Kidney epithelial cell (primary cell): ENCODE results near the gene LDB3. TPM values are rescaled to one million over a fixed set of nuclear protein-coding genes. Genes with fewer than 3 reads are reported as not detected.

Experiments
- DNase-seq: peaks from one replicate; pipeline ENCODE4 v3.0.0-alpha.2; 2010; ENCODE audit warnings: low read depth
- H3K27me3 ChIP-seq: 2 replicates; pipeline ENCODE4 v1.6.0; 2011; ENCODE audit warnings: low read length; ENCODE audit not compliant: control insufficient read depth, insufficient read depth
- H3K36me3 ChIP-seq: 2 replicates; pipeline ENCODE4 v1.5.1; 2011; ENCODE audit warnings: low read length; ENCODE audit not compliant: control insufficient read depth, insufficient read depth
- H3K4me3 ChIP-seq: 2 replicates; pipeline ENCODE4 v1.5.1; 2011; ENCODE audit warnings: low read depth, mild to moderate bottlenecking, control low read depth, low read length
- total RNA-seq: library from RNA; depleted of rRNA; stranded (reverse); fragments of >200 nt; gene quantifications from 2 replicates; pipeline ENCODE4 v1.2.3, GENCODE V29; 2015
- TF ChIP-seq, protein P1 (sequence below): IDR thresholded peaks from 2 replicates; pipeline ENCODE4 v1.5.1; 2011; ENCODE audit warnings: mild to moderate bottlenecking, moderate library complexity, low read length, control low read depth, inconsistent platforms; ENCODE audit not compliant: insufficient read depth, poor library complexity, severe bottlenecking

LDB3 gene
- total RNA-seq, 1 donor from 2014 or later = 0.17 TPM

DNA sequence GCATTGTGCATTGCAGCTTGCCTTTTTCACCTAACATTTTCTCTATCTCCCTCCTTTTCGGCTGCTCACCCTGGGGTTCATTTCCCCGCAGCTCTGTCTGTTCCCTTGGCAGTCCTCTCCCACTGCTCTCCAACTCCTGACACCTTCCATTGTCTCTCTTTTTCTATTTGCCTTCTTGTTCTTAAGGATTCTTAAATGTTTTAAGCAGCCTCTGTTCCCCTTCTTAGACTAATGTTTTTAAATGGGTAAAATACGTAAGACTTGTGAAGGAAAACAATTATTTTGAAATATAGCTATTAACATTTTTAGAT, 107.5 kb downstream of the LDB3 start:
- Histone ChIP-seq H3K36me3 (no peaks in the 10 kb centered on the region), H3K27me3 (no peaks in the 10 kb centered on the region), H3K4me3 (no peak overlapping the region)
- TF ChIP-seq, protein P1, sequence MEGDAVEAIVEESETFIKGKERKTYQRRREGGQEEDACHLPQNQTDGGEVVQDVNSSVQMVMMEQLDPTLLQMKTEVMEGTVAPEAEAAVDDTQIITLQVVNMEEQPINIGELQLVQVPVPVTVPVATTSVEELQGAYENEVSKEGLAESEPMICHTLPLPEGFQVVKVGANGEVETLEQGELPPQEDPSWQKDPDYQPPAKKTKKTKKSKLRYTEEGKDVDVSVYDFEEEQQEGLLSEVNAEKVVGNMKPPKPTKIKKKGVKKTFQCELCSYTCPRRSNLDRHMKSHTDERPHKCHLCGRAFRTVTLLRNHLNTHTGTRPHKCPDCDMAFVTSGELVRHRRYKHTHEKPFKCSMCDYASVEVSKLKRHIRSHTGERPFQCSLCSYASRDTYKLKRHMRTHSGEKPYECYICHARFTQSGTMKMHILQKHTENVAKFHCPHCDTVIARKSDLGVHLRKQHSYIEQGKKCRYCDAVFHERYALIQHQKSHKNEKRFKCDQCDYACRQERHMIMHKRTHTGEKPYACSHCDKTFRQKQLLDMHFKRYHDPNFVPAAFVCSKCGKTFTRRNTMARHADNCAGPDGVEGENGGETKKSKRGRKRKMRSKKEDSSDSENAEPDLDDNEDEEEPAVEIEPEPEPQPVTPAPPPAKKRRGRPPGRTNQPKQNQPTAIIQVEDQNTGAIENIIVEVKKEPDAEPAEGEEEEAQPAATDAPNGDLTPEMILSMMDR = no peak
- DNase-seq = no peak

- DNase-seq = no peak
Observed at GRCh38 chr10:86779220-86780017, 111.1 kb downstream of the LDB3 start.

GRCh38 chr10:86782701-86783418, 114.5 kb downstream of the LDB3 start:
- no peaks in the 10 kb centered on the region for H3K36me3 ChIP-seq
- no peaks in the 10 kb centered on the region for H3K27me3 ChIP-seq
- no peak overlapping the region for H3K4me3 ChIP-seq
- DNase-seq = no peak
- TF ChIP-seq, protein P1 = no peak

More at GRCh38 chr10:86779220-86780017, 111.1 kb downstream of the LDB3 start:
- TF ChIP-seq, protein P1 = no peak
- Histone ChIP-seq H3K36me3 (no peaks in the 10 kb centered on the region), H3K4me3 (no peak overlapping the region), H3K27me3 (no peaks in the 10 kb centered on the region)

DNA sequence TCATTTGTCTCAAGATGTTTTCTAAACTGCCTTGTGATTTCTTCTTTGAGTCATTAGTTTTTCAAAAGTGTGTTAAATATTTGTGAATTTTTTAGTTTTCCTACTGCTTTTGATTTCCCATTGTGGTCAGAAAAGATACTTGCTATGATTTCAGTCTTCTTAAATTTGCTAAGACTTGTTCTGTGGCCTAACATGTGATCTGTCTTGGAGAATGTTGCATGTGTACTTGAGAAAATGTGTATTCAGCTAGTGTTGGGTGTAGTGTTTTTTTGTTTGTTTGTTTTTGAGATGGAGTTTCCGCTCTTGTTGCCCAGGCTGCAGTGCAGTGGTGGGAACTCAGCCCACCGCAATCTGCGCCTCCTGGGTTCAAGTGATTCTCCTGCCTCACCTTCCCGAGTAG, 116.7 kb downstream of the LDB3 start:
- no peak for DNase-seq
- Histone ChIP-seq H3K4me3 (no peak overlapping the region), H3K27me3 (no peaks in the 10 kb centered on the region), H3K36me3 (no peaks in the 10 kb centered on the region)
- TF ChIP-seq, protein P1 = no peak

Other genes starting within 250 kb of the LDB3 start
- gene WAPL, start 146.7 kb upstream of the LDB3 start, total RNA-seq = 29.6 and 29.7 TPM in 2 replicates
- not detected in 2 replicates for gene OPN4, start 14.0 kb upstream of the LDB3 start, total RNA-seq
- gene BMPR1A, start 88.1 kb downstream of the LDB3 start, total RNA-seq = 22.1 and 38.1 TPM in 2 replicates